H1 (cell line): Measurements from ENCODE around the gene HNRNPDL. TPM values are rescaled to one million over a fixed set of nuclear protein-coding genes. Genes with fewer than 3 reads are reported as not detected.

ENCODE experiments used
- SP1 ChIP-seq: IDR thresholded peaks from 2 replicates; pipeline ENCODE4 v1.6.1; 2011; ENCODE audit warnings: low read depth, low read length
- polyA plus RNA-seq, 7 experiments: library from polyadenylated mRNA; depleted of rRNA in 3 of 7; stranded (reverse) in 5 of 7; unstranded in 2 of 7; fragments of >200 nt in 5 of 7; fragments of 200-250 nt in 2 of 7; gene quantifications; 1 replicate in 5 of 7; 2 replicates in 1 of 7; 4 replicates in 1 of 7; pipeline versions ENCODE4 v1.2.1 to v1.2.3, GENCODE V29; 2011 to 2013; ENCODE audit warnings: missing spikeins in 2 of 7, mixed read lengths in 2 of 7
- total RNA-seq: library from RNA; stranded (reverse); fragmentation: NEBNext Ultra II Directional; extraction: Animal tissue kit (Norgen Biotek cat#: 25700); gene quantifications from 2 replicates; pipeline ENCODE4 v1.2.1, GENCODE V29; 2021
- TF ChIP-seq, protein P1 (sequence below): fragments of 300-600 bp; sonication (generic); IDR thresholded peaks from 2 replicates; pipeline ENCODE4 v1.7.1; 2012; ENCODE audit warnings: low read length, moderate library complexity, mild to moderate bottlenecking, inconsistent platforms; ENCODE audit not compliant: insufficient replicate concordance

HNRNPDL gene
- total and polyA plus RNA-seq, 2 of the 8 experiments (the other 6 are each of a cell fraction or from before 2014, with no cell fraction given), result 197 to 411 TPM

DNA sequence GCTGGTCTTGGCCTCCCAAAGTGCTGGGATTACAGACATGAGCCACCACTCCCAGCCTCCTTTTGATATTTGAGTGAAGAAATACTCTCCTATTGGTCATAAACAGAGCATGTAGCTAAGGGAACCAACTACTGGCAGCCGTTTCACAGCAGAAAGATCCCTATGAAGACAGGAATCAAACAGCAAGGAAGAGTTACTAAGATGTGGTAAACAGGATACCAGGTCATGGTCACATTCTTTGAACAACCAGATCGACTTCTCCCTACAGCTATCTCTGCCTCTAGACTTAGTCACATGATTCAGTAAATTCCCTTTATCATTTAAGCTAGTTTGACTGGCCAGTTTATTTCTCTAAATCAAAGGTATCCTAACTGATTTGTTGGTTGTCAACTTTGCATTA, 47.5 kb downstream of the HNRNPDL start (continued):
- TF ChIP-seq, protein P1, sequence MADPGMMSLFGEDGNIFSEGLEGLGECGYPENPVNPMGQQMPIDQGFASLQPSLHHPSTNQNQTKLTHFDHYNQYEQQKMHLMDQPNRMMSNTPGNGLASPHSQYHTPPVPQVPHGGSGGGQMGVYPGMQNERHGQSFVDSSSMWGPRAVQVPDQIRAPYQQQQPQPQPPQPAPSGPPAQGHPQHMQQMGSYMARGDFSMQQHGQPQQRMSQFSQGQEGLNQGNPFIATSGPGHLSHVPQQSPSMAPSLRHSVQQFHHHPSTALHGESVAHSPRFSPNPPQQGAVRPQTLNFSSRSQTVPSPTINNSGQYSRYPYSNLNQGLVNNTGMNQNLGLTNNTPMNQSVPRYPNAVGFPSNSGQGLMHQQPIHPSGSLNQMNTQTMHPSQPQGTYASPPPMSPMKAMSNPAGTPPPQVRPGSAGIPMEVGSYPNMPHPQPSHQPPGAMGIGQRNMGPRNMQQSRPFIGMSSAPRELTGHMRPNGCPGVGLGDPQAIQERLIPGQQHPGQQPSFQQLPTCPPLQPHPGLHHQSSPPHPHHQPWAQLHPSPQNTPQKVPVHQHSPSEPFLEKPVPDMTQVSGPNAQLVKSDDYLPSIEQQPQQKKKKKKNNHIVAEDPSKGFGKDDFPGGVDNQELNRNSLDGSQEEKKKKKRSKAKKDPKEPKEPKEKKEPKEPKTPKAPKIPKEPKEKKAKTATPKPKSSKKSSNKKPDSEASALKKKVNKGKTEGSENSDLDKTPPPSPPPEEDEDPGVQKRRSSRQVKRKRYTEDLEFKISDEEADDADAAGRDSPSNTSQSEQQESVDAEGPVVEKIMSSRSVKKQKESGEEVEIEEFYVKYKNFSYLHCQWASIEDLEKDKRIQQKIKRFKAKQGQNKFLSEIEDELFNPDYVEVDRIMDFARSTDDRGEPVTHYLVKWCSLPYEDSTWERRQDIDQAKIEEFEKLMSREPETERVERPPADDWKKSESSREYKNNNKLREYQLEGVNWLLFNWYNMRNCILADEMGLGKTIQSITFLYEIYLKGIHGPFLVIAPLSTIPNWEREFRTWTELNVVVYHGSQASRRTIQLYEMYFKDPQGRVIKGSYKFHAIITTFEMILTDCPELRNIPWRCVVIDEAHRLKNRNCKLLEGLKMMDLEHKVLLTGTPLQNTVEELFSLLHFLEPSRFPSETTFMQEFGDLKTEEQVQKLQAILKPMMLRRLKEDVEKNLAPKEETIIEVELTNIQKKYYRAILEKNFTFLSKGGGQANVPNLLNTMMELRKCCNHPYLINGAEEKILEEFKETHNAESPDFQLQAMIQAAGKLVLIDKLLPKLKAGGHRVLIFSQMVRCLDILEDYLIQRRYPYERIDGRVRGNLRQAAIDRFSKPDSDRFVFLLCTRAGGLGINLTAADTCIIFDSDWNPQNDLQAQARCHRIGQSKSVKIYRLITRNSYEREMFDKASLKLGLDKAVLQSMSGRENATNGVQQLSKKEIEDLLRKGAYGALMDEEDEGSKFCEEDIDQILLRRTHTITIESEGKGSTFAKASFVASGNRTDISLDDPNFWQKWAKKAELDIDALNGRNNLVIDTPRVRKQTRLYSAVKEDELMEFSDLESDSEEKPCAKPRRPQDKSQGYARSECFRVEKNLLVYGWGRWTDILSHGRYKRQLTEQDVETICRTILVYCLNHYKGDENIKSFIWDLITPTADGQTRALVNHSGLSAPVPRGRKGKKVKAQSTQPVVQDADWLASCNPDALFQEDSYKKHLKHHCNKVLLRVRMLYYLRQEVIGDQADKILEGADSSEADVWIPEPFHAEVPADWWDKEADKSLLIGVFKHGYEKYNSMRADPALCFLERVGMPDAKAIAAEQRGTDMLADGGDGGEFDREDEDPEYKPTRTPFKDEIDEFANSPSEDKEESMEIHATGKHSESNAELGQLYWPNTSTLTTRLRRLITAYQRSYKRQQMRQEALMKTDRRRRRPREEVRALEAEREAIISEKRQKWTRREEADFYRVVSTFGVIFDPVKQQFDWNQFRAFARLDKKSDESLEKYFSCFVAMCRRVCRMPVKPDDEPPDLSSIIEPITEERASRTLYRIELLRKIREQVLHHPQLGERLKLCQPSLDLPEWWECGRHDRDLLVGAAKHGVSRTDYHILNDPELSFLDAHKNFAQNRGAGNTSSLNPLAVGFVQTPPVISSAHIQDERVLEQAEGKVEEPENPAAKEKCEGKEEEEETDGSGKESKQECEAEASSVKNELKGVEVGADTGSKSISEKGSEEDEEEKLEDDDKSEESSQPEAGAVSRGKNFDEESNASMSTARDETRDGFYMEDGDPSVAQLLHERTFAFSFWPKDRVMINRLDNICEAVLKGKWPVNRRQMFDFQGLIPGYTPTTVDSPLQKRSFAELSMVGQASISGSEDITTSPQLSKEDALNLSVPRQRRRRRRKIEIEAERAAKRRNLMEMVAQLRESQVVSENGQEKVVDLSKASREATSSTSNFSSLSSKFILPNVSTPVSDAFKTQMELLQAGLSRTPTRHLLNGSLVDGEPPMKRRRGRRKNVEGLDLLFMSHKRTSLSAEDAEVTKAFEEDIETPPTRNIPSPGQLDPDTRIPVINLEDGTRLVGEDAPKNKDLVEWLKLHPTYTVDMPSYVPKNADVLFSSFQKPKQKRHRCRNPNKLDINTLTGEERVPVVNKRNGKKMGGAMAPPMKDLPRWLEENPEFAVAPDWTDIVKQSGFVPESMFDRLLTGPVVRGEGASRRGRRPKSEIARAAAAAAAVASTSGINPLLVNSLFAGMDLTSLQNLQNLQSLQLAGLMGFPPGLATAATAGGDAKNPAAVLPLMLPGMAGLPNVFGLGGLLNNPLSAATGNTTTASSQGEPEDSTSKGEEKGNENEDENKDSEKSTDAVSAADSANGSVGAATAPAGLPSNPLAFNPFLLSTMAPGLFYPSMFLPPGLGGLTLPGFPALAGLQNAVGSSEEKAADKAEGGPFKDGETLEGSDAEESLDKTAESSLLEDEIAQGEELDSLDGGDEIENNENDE, result no peak
- TF ChIP-seq SP1, result no peak
